GM12874 (cell line): ENCODE results near the gene AFTPH.

Experiments used
- TF ChIP-seq, protein P1 (sequence below): IDR thresholded peaks from 2 replicates; pipeline ENCODE4 v1.5.1; 2011; ENCODE audit warnings: low read depth, mild to moderate bottlenecking, control low read depth, low read length, moderate library complexity; ENCODE audit not compliant: insufficient read depth

AFTPH gene

DNA sequence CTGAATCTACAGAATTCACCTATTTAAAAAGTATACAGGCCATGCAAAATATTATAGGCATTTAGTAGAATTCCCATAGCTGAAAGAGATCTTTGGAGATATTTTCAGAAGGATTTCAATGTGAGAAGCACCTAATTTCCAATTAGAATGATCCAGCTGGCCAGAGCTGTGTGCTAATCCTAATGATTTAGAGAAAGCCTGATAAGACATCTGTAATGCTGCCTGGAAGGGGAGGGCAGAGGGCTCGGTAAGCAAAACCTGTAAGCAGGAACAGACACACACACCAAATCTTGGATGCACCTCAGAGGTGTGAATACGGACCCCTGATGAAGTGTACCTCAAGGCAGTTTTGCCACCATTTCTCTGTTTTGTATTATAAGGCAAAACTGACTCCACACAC is 115.6 kb downstream of the AFTPH start:
- TF ChIP-seq, protein P1, sequence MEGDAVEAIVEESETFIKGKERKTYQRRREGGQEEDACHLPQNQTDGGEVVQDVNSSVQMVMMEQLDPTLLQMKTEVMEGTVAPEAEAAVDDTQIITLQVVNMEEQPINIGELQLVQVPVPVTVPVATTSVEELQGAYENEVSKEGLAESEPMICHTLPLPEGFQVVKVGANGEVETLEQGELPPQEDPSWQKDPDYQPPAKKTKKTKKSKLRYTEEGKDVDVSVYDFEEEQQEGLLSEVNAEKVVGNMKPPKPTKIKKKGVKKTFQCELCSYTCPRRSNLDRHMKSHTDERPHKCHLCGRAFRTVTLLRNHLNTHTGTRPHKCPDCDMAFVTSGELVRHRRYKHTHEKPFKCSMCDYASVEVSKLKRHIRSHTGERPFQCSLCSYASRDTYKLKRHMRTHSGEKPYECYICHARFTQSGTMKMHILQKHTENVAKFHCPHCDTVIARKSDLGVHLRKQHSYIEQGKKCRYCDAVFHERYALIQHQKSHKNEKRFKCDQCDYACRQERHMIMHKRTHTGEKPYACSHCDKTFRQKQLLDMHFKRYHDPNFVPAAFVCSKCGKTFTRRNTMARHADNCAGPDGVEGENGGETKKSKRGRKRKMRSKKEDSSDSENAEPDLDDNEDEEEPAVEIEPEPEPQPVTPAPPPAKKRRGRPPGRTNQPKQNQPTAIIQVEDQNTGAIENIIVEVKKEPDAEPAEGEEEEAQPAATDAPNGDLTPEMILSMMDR: no peak

DNA sequence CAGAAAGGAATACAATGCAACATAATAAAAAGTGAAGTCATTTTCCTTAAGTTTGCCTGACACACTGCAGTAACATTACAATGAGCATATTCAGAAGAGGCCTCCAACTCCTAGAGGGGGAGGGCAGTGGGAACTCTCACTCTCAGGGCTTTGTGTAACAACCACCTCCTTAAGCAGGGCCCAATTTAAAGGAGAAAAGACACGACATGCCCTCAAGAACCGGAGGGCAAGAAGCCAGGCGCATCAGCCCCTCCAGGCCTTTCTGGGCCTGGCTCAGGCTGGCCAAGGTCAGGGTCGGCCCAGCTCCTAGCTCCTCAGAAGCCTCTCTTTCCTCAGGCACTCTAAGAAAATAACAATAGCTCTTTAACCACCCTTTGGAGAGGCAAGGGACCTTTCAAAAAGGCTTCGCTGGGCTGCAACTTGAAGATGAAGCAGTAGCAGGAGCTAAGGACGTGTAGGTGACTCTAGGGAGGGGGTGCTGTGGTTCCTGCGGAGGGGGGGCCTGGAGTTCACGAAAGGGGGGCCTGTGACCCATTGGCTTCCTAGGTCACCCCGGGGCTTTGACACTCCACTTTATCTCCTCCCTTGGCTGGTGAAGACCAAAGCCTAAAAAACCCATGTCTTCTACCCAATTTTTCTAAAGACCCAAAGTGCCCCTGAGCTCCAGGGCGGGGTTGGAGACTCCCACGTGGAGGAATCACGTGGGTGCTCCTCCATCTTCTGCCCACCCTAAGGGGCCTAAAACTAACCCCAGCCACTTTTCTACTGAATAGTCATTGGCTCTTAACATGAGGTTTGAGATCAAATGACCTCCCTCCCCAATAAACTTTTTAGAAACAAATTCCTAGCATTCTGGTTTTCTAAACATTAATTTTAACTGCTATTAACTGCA is 116.3 kb downstream of the AFTPH start:
- TF ChIP-seq, protein P1: no peak

DNA sequence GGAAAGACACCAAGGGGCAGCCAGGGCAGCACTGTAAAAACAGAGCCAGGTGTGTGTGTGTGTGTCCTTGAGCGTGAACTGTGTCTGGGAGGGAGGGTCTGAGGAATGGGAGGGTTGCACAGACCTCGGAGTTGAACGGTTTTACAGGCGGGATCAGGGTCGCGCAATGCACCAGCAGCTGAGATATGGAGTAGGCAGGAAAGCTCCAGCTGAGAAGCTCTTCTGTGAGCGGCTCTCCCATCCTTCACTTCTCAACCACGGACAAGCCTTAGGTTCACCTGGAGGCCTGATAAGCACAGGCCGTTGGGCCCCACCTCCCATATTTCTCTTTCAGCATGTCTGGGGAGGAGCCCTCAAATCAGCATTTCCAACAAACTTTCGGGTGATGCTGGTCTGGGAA is 117.5 kb downstream of the AFTPH start:
- TF ChIP-seq, protein P1: no peak
